GM12878 (cell line): ENCODE data around the gene RABGEF1. TPM values are rescaled to one million over a fixed set of nuclear protein-coding genes. Genes with fewer than 3 reads are reported as not detected.

Experiments used
- polyA plus RNA-seq, 11 experiments: library from polyadenylated mRNA; depleted of rRNA in 4 of 11; unstranded in 6 of 11; stranded (reverse) in 5 of 11; fragments of >200 nt; fragmentation: Nextera tagmentation in 4 of 11; fragmentation: Illumina TruSeq in 1 of 11; extraction: Ambion mirVana in 4 of 11; extraction: Trizol in 1 of 11; gene quantifications; 1 replicate in 1 of 11; 2 replicates in 10 of 11; pipeline versions ENCODE4 v1.2.1 to v1.2.3, GENCODE V29; 2011 to 2016; ENCODE audit warnings: inconsistent platforms in 2 of 11, missing spikeins in 2 of 11, low read depth in 1 of 11
- small RNA-seq: library from RNA; depleted of rRNA; stranded (forward); fragments of <200 nt; gene quantifications from one replicate; pipeline ENCODE3, GENCODE V24; 2014
- total RNA-seq, 4 experiments: library from RNA; depleted of rRNA in 3 of 4; stranded (reverse); fragments of >200 nt in 3 of 4; fragmentation: Illumina TruSeq in 1 of 4; extraction: Trizol in 1 of 4; gene quantifications; 2 replicates each; pipeline versions ENCODE4 v1.2.1 to v1.2.3, GENCODE V29; 2013 to 2021

Gene RABGEF1
- total and polyA plus RNA-seq, 10 of the 15 experiments (the other 5 are each of a cell fraction or from before 2014, with no cell fraction given): 10.2 to 36.4 (median 26.1) TPM

Small RNAs within 50 kb of the gene (small RNA-seq; reads per million reads assigned to genes)
- not detected for gene AC027644.2

Other genes with a start within 250 kb of the RABGEF1 start
- gene KCTD7, start 111.9 kb upstream of the RABGEF1 start, total RNA-seq (2014; rRNA removed): 7.7 and 10.2 TPM in 2 replicates
- 8.4 and 8.5 TPM in 2 replicates for gene KCTD7, start 111.9 kb upstream of the RABGEF1 start, total RNA-seq (2014; rRNA removed; fragmentation: Illumina TruSeq; extraction: Trizol)
- gene KCTD7, start 111.9 kb upstream of the RABGEF1 start, total RNA-seq (2021): 9.7 and 11.1 TPM in 2 replicates
- 17.9 and 18.0 TPM in 2 replicates for gene KCTD7, start 111.9 kb upstream of the RABGEF1 start, polyA plus RNA-seq (2011; rRNA removed)
- 11.0 TPM in 2 replicates for gene KCTD7, start 111.9 kb upstream of the RABGEF1 start, polyA plus RNA-seq (2014; fragmentation: Illumina TruSeq; extraction: Trizol)
- gene KCTD7, start 111.9 kb upstream of the RABGEF1 start, polyA plus RNA-seq (2014; fragmentation: Nextera tagmentation; extraction: Ambion mirVana): 1 to 10 TPM; 1.6 TPM
- gene KCTD7, start 111.9 kb upstream of the RABGEF1 start, polyA plus RNA-seq (2014; rRNA removed): 17.6 and 17.7 TPM in 2 replicates
- gene KCTD7, start 111.9 kb upstream of the RABGEF1 start, polyA plus RNA-seq (2016; fragmentation: Nextera tagmentation; extraction: Ambion mirVana): 1 to 10 TPM; 5.6 TPM
- gene TMEM248, start 180.5 kb downstream of the RABGEF1 start, total RNA-seq (2014; rRNA removed): 60.8 and 63.7 TPM in 2 replicates
- 43.5 and 45.3 TPM in 2 replicates for gene TMEM248, start 180.5 kb downstream of the RABGEF1 start, total RNA-seq (2014; rRNA removed; fragmentation: Illumina TruSeq; extraction: Trizol)
- gene TMEM248, start 180.5 kb downstream of the RABGEF1 start, total RNA-seq (2021): 70.0 and 74.3 TPM in 2 replicates
- 49.8 and 93.5 TPM in 2 replicates for gene TMEM248, start 180.5 kb downstream of the RABGEF1 start, polyA plus RNA-seq (2011; rRNA removed)
- 39.0 and 81.5 TPM in 2 replicates for gene TMEM248, start 180.5 kb downstream of the RABGEF1 start, polyA plus RNA-seq (2014; fragmentation: Illumina TruSeq; extraction: Trizol)
- gene TMEM248, start 180.5 kb downstream of the RABGEF1 start, polyA plus RNA-seq (2014; fragmentation: Nextera tagmentation; extraction: Ambion mirVana): 10 to 100 TPM in 1 of 2 experiments, 1 to 10 TPM in 1; 6.3 to 10.5 TPM
- 58.4 and 69.0 TPM in 2 replicates for gene TMEM248, start 180.5 kb downstream of the RABGEF1 start, polyA plus RNA-seq (2014; rRNA removed)
- gene TMEM248, start 180.5 kb downstream of the RABGEF1 start, polyA plus RNA-seq (2016; fragmentation: Nextera tagmentation; extraction: Ambion mirVana): 10 to 100 TPM; 17.4 to 84.9 TPM